CD4-positive, alpha-beta T cell (primary cell): Measurements from ENCODE around the gene BIRC6. TPM values are rescaled to one million over a fixed set of nuclear protein-coding genes. Genes with fewer than 3 reads are reported as not detected.

Experiments used
- ATAC-seq: fragments of 200-7000 bp; cut with Tn5 transposase; one replicate; pipeline ENCODE4 v1.10.0; 2022; ENCODE audit warnings: mild to moderate bottlenecking; ENCODE audit not compliant: poor library complexity
- CTCF ChIA-PET: fragments of 350-600 bp; sonication (Branson Sonifier 250); formaldehyde crosslinking; loops from one replicate; lab custom pipeline; 2021; ENCODE audit warnings: antibody characterized with exemption, inconsistent platforms; lab: Charles Lee
- POLR2A ChIA-PET: fragments of 350-600 bp; sonication (Branson Sonifier 250); formaldehyde crosslinking; loops from one replicate; lab custom pipeline; 2021; ENCODE audit warnings: antibody characterized with exemption, inconsistent platforms; lab: Charles Lee
- DNase-seq, 14 experiments: peaks; one replicate each; pipeline ENCODE4 v3.0.0-alpha.2; 2013 to 2020; ENCODE audit warnings: mixed read lengths in 2 of 14
- H3K27ac ChIP-seq, 2 donors: one replicate each; pipeline versions ENCODE4 v1.5.1 to v1.7.0; 2013; ENCODE audit warnings: low read length in 2 of 2, low read depth in 1 of 2, mild to moderate bottlenecking in 1 of 2
- H3K27me3 ChIP-seq, 2 experiments: 1 replicate in 1 of 2; 2 replicates in 1 of 2; pipeline versions ENCODE4 v1.6.1 to v1.7.0; 2013; ENCODE audit warnings: low read length in 2 of 2, control low read depth in 1 of 2, mild to moderate bottlenecking in 1 of 2, moderate library complexity in 1 of 2; ENCODE audit not compliant: insufficient read depth in 2 of 2, control insufficient read depth in 1 of 2
- H3K36me3 ChIP-seq: one replicate; pipeline ENCODE4 v1.6.1; 2013; ENCODE audit warnings: low read length, control low read depth; ENCODE audit not compliant: insufficient read depth
- H3K4me1 ChIP-seq: one replicate; pipeline ENCODE4 v1.6.1; 2013; ENCODE audit warnings: low read length, control low read depth; ENCODE audit not compliant: insufficient read depth
- H3K4me3 ChIP-seq: one replicate; pipeline ENCODE4 v1.5.1; 2013; ENCODE audit warnings: mild to moderate bottlenecking, low read length, moderate library complexity
- H3K9me3 ChIP-seq, 2 experiments: 1 replicate in 1 of 2; 2 replicates in 1 of 2; pipeline versions ENCODE4 v1.6.1 to v1.7.0; 2013; ENCODE audit warnings: low read length in 2 of 2, mild to moderate bottlenecking in 2 of 2, control low read depth in 1 of 2, moderate library complexity in 1 of 2; ENCODE audit not compliant: control insufficient read depth in 1 of 2, insufficient read depth in 1 of 2
- H3K27ac Mint-ChIP-seq: one replicate; pipeline ENCODE4 v1.8.0; 2020; ENCODE audit warnings: mixed read lengths
- H3K27me3 Mint-ChIP-seq: one replicate; pipeline ENCODE4 v1.8.0; 2021; ENCODE audit warnings: mixed read lengths
- H3K36me3 Mint-ChIP-seq: one replicate; pipeline ENCODE4 v1.8.0; 2021; ENCODE audit warnings: low read depth, mixed read lengths
- H3K4me1 Mint-ChIP-seq: one replicate; pipeline ENCODE4 v1.8.0; 2021; ENCODE audit warnings: low read depth, mixed read lengths
- H3K4me3 Mint-ChIP-seq: one replicate; pipeline ENCODE4 v1.8.0; 2020; ENCODE audit warnings: mild to moderate bottlenecking, mixed read lengths
- H3K9me3 Mint-ChIP-seq: one replicate; pipeline ENCODE4 v1.8.0; 2020; ENCODE audit warnings: mixed read lengths
- CTCF ChIP-seq: fragments of 200-600 bp; IDR thresholded peaks from one replicate; pipeline ENCODE4 v1.8.0; 2022; ENCODE audit warnings: antibody characterized with exemption, mild to moderate bottlenecking
- intact Hi-C, 2 experiments: fragments of 100-400 bp; cut with DNase I in 1 of 2; cut with micrococcal nuclease in 1 of 2; formaldehyde crosslinking; loops; one replicate each; pipeline versions ENCODE4 v1.15.1 to v1.9.0; 2023 to 2025; cut with DNase I, micrococcal nuclease
- total RNA-seq, 174 experiments: library from RNA in 2 of 174; stranded (reverse) in 2 of 174; gene quantifications; one replicate each; pipeline ENCODE4 v1.2.3 and lab custom pipeline; 2021 to 2026

Gene BIRC6
- total RNA-seq, 2 experiments from 2014 or later, result 110 to 113 TPM

- DNase-seq, result no peak
- H3K9me3 ChIP-seq, result no peaks in the 10 kb centered on the region
- H3K27me3 ChIP-seq, result no peaks in the 10 kb centered on the region
- no peaks in the 10 kb centered on the region for H3K4me1 ChIP-seq
- Mint-ChIP-seq H3K4me1 (no peaks in the 10 kb centered on the region), H3K36me3 (peaks cover 88% of the 10 kb centered on the region), H3K4me3 (no peak overlapping the region), H3K27me3 (no peaks in the 10 kb centered on the region), H3K27ac (no peak overlapping the region), H3K9me3 (no peaks in the 10 kb centered on the region)
- ATAC-seq, result no peak
- TF ChIP-seq CTCF, result no peak
- H3K4me3 ChIP-seq, result no peak overlapping the region
- intact Hi-C loops, result no loop called here
- H3K36me3 ChIP-seq, result peaks cover 67% of the 10 kb centered on the region
- ChIA-PET CTCF (no interaction called here), POLR2A (no interaction called here)
- no peak overlapping the region for H3K27ac ChIP-seq
These were observed 122.2 kb downstream of the BIRC6 start for GRCh38 chr2:32478889-32479620.

GRCh38 chr2:32479993-32480392 is 123.2 kb downstream of the BIRC6 start:
- Histone ChIP-seq H3K4me3 (no peak overlapping the region), H3K9me3 (no peaks in the 10 kb centered on the region), H3K4me1 (no peaks in the 10 kb centered on the region), H3K36me3 (peaks cover 72% of the 10 kb centered on the region), H3K27ac (no peak overlapping the region), H3K27me3 (no peaks in the 10 kb centered on the region)
- no peak overlapping the region for H3K27ac Mint-ChIP-seq
- POLR2A ChIA-PET, result no interaction called here
- intact Hi-C loops, result no loop called here
- no peak for TF ChIP-seq CTCF
- H3K9me3 Mint-ChIP-seq, result no peaks in the 10 kb centered on the region
- CTCF ChIA-PET, result no interaction called here
- DNase-seq (no peak), ATAC-seq (no peak)
- no peak overlapping the region for H3K4me3 Mint-ChIP-seq
- peaks cover 84% of the 10 kb centered on the region for H3K36me3 Mint-ChIP-seq
- H3K4me1 Mint-ChIP-seq, result no peaks in the 10 kb centered on the region
- H3K27me3 Mint-ChIP-seq, result no peaks in the 10 kb centered on the region

GRCh38 chr2:32482471-32482870 is 125.6 kb downstream of the BIRC6 start:
- Mint-ChIP-seq H3K9me3 (no peaks in the 10 kb centered on the region), H3K36me3 (peaks cover 88% of the 10 kb centered on the region), H3K4me3 (no peak overlapping the region), H3K27ac (no peak overlapping the region), H3K4me1 (no peaks in the 10 kb centered on the region), H3K27me3 (no peaks in the 10 kb centered on the region)
- no peak for TF ChIP-seq CTCF
- Histone ChIP-seq H3K4me1 (no peaks in the 10 kb centered on the region), H3K36me3 (peaks cover 87% of the 10 kb centered on the region), H3K27me3 (no peaks in the 10 kb centered on the region), H3K9me3 (no peaks in the 10 kb centered on the region), H3K4me3 (no peak overlapping the region), H3K27ac (no peak overlapping the region)
- ChIA-PET POLR2A (no interaction called here), CTCF (no interaction called here)
- intact Hi-C loops, result no loop called here
- DNase-seq, result no peak
- no peak for ATAC-seq
